Measurements from ENCODE around the gene PTPRD. TPM values are rescaled to one million over a fixed set of nuclear protein-coding genes. Genes with fewer than 3 reads are reported as not detected.

PTPRD gene
- total RNA-seq, 1 experiment from 2014 or later = not detected

DNA sequence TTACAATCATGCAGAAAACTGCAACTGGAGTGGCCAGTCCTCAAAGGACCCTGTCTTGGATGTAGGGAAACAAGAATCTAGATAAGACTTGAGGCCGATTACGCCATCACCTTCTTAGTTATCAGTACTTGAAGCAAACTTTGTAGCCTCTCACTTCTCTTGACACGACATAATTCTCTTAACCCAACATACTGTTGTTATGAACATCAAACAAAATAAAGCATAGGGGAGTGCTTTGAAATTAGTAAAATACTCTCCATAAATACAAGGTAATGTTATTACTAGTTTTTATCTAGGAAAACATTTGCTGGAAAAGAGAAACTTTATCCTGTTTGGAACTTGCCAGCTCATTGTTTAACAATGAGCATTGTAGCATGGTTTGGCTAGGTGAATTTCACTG, 2238.3 kb downstream of the PTPRD start:
- Histone ChIP-seq H3K27ac (ENCODE audit: low read length) (no peak overlapping the region), H3K27me3 (ENCODE audit: control insufficient read depth, insufficient read depth, low read length) (no peaks in the 10 kb centered on the region), H3K36me3 (ENCODE audit: control insufficient read depth, insufficient read depth, low read length) (no peaks in the 10 kb centered on the region), H3K4me1 (ENCODE audit: control insufficient read depth, insufficient read depth, low read length) (no peaks in the 10 kb centered on the region), H3K4me3 (ENCODE audit: low read depth in 2 of 2, low read length in 2 of 2) (no peak overlapping the region), H3K9me3 (ENCODE audit: control insufficient read depth, insufficient read depth, low read depth, low read length) (no peaks in the 10 kb centered on the region)
- intact Hi-C loops (cut with micrococcal nuclease; ENCODE audit: unreplicated experiment) = no loop called here
- TF ChIP-seq TCF7L2 (IDR thresholded peaks at IDR 0.05; ENCODE audit: low read depth, low read length) = no peak
- TF ChIP-seq, protein P1, sequence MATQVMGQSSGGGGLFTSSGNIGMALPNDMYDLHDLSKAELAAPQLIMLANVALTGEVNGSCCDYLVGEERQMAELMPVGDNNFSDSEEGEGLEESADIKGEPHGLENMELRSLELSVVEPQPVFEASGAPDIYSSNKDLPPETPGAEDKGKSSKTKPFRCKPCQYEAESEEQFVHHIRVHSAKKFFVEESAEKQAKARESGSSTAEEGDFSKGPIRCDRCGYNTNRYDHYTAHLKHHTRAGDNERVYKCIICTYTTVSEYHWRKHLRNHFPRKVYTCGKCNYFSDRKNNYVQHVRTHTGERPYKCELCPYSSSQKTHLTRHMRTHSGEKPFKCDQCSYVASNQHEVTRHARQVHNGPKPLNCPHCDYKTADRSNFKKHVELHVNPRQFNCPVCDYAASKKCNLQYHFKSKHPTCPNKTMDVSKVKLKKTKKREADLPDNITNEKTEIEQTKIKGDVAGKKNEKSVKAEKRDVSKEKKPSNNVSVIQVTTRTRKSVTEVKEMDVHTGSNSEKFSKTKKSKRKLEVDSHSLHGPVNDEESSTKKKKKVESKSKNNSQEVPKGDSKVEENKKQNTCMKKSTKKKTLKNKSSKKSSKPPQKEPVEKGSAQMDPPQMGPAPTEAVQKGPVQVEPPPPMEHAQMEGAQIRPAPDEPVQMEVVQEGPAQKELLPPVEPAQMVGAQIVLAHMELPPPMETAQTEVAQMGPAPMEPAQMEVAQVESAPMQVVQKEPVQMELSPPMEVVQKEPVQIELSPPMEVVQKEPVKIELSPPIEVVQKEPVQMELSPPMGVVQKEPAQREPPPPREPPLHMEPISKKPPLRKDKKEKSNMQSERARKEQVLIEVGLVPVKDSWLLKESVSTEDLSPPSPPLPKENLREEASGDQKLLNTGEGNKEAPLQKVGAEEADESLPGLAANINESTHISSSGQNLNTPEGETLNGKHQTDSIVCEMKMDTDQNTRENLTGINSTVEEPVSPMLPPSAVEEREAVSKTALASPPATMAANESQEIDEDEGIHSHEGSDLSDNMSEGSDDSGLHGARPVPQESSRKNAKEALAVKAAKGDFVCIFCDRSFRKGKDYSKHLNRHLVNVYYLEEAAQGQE (IDR thresholded peaks at IDR 0.05; ENCODE audit: insufficient read depth in 1 of 2, low read depth in 2 of 2, low read length in 1 of 2) = no peak
- TF ChIP-seq, protein P2, sequence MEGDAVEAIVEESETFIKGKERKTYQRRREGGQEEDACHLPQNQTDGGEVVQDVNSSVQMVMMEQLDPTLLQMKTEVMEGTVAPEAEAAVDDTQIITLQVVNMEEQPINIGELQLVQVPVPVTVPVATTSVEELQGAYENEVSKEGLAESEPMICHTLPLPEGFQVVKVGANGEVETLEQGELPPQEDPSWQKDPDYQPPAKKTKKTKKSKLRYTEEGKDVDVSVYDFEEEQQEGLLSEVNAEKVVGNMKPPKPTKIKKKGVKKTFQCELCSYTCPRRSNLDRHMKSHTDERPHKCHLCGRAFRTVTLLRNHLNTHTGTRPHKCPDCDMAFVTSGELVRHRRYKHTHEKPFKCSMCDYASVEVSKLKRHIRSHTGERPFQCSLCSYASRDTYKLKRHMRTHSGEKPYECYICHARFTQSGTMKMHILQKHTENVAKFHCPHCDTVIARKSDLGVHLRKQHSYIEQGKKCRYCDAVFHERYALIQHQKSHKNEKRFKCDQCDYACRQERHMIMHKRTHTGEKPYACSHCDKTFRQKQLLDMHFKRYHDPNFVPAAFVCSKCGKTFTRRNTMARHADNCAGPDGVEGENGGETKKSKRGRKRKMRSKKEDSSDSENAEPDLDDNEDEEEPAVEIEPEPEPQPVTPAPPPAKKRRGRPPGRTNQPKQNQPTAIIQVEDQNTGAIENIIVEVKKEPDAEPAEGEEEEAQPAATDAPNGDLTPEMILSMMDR (IDR thresholded peaks at IDR 0.05) = no peak
- TF ChIP-seq SIN3A (IDR thresholded peaks at IDR 0.05; ENCODE audit: borderline replicate concordance, insufficient read depth, low read depth, low read length) = no peak
- TF ChIP-seq POLR2AphosphoS5 (IDR thresholded peaks at IDR 0.05; ENCODE audit: low read depth, low read length) = no peak
- no peak for DNase-seq (ENCODE audit: low read depth, low spot score)
- POLR2A ChIA-PET = interaction anchor here (0.5 kb wide), 1 partner anchor 291 kb away, joined by 3 read pairs; no protein-coding TSS in a partner anchor
- in situ Hi-C loops (cut with HindIII; ENCODE audit: low pct_unique_long_range_greater_than_20kb, low sequenced_read_pairs) = no loop called here
- no TSS peak for BruUV-seq (replicated peaks)
- no peak for ATAC-seq
- CTCF ChIA-PET = no interaction called here

DNA sequence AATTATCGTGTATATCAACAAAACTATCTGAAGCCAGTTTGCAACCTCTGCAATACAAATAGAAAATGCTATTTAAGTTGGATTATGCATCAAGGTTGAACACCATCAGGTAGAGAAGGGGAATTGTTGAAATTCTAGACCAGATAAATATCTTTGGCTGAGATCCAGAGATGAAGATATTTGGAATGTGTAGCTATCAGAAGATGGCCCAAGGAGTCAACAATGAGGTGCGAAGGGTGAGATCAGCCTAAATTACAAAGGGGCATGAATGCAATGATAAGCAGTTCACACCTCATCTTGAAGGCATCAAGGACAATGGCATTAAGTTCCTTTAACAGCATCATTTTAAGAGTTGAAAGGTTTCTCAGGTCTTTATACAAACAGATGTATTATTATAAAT, 2241.1 kb downstream of the PTPRD start:
- Histone ChIP-seq H3K36me3 (ENCODE audit: control insufficient read depth, insufficient read depth, low read length) (no peaks in the 10 kb centered on the region), H3K27me3 (ENCODE audit: control insufficient read depth, insufficient read depth, low read length) (no peaks in the 10 kb centered on the region), H3K4me1 (ENCODE audit: control insufficient read depth, insufficient read depth, low read length) (no peaks in the 10 kb centered on the region), H3K27ac (ENCODE audit: low read length) (no peak overlapping the region), H3K4me3 (ENCODE audit: low read depth in 2 of 2, low read length in 2 of 2) (no peak overlapping the region), H3K9me3 (ENCODE audit: control insufficient read depth, insufficient read depth, low read depth, low read length) (no peaks in the 10 kb centered on the region)
- intact Hi-C loops (cut with micrococcal nuclease; ENCODE audit: unreplicated experiment) = no loop called here
- ChIA-PET POLR2A (no interaction called here), CTCF (no interaction called here)
- no peak for TF ChIP-seq TCF7L2 (IDR thresholded peaks at IDR 0.05; ENCODE audit: low read depth, low read length)
- TF ChIP-seq, protein P2 (IDR thresholded peaks at IDR 0.05) = no peak
- TF ChIP-seq, protein P1 (IDR thresholded peaks at IDR 0.05; ENCODE audit: insufficient read depth in 1 of 2, low read depth in 2 of 2, low read length in 1 of 2) = no peak
- no peak for TF ChIP-seq SIN3A (IDR thresholded peaks at IDR 0.05; ENCODE audit: borderline replicate concordance, insufficient read depth, low read depth, low read length)
- no peak for TF ChIP-seq POLR2AphosphoS5 (IDR thresholded peaks at IDR 0.05; ENCODE audit: low read depth, low read length)
- BruUV-seq (replicated peaks) = no TSS peak
- no peak for ATAC-seq
- DNase-seq (ENCODE audit: low read depth, low spot score) = no peak
- in situ Hi-C loops (cut with HindIII; ENCODE audit: low pct_unique_long_range_greater_than_20kb, low sequenced_read_pairs) = no loop called here
